ENCODE measurements around the gene SCPEP1. TPM values are rescaled to one million over a fixed set of nuclear protein-coding genes. Genes with fewer than 3 reads are reported as not detected.

The SCPEP1 gene
- polyA plus RNA-seq, 10 donors: 11.1 to 20.9 (median 16.6) TPM

DNA sequence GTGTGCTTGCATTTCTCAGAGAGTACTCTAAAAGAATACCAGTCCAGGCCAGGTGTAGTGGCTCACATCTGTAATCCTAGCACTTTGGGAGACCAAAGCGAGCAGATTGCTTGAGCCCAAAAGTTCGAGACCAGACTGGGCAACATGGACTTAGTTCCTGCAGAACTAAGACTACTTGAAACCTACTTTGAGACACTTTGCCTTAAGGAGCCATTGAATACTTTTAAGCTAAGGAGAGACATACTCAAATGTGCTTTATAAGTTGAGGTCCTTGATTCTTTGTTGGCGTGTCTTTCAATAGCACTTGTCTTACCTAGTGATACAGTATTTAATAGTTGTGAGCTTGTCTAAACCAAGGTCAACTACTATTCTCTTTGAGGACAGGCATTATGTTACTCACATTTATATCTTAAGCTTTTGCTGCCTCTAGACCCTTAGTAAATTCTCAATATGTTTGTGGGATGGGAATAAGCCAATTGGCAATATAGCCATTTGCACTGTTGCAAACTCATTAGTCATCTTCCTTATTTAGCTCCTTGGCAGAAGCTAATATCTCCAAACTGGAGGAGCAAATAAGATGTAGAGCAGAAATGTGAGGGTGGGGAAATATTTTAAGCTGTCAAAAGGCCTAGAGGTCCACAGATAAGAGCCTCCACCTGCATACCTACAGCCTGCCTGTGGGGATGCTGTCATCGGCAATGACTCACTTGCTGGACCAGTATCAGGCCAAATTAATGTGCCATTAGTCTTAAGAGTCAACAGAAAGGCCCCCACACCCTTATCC lies 16.3 kb downstream of the SCPEP1 start:
- DNase-seq: no peak

DNA sequence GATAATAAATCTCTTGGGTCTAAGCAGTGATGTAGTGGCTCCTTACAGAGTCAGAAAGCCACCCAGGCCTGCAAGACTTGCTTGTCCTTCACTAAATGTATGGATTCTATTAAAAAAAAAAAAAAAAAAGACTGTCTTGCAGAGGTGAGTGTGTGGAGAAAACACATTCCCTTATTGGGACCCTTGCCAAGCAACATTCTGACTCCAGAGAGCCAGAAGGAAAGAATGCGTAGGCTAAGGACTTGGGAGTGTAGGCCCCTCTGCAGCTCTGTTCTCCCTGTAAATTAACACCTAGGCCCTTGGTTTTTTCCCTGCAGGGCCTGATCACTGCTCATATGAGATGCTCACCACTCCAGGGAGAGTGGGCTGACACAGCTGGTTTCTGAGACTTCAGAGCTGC lies 17.8 kb downstream of the SCPEP1 start:
- DNase-seq: peak in 1 of 3 donors; percentile 12

DNA sequence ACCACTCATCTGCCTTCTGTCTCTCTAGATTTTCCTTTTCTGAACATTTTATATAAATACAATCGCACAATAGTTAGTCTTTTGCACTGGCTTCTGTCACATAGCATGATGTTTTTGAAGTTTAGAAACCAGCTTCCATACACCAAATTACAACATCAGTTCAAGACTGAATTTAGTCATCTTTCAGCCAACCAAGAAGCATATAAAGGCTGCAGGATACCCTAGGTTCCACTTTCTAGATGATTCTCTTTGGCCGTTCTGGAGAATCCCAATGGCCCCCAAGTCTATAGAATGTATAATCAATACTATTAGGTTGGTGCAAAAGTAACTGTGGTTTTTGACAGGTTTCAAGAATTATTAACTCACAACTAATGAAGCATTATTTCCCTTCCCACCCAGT lies 19.4 kb downstream of the SCPEP1 start:
- no peak for DNase-seq

DNA sequence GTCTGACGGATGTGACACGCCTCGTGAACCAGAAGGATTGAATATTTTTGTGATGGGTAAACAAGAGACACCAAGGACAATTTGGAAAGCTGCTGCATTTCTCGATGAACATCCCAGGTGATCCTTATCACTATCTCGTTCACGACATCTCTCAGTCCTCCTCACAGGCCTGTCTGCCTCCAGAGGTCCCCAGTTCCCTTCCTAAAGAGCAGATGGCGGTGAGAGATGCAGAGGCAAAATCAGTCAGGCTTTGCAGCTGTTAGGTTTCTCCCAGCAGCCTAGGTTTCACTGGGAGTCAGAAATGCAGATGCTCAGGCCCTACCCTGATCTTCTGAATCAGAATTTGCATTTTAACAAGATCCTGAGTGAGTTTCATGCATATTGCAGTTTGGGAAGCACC lies 23.6 kb downstream of the SCPEP1 start:
- DNase-seq: no peak

DNA sequence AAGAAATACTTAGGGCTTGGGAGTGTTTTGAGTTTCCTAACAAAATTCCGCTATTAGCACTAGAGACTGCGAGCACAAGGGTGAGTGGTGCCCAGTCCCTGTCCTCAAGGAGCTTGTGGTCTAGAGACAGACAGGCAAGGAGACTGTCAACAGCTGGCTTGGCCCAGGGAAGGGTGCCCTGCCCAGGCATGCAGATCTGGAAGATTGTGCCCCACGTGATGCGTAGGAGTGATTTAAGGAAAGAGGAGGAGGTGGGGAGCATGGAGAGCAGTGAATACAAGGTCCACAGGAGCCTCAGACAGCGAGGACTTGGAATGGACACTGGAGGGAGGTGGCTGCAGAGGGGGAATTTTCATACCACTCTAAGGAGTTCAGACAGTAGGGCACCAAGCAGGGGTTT lies 25.0 kb downstream of the SCPEP1 start:
- no peak for DNase-seq

DNA sequence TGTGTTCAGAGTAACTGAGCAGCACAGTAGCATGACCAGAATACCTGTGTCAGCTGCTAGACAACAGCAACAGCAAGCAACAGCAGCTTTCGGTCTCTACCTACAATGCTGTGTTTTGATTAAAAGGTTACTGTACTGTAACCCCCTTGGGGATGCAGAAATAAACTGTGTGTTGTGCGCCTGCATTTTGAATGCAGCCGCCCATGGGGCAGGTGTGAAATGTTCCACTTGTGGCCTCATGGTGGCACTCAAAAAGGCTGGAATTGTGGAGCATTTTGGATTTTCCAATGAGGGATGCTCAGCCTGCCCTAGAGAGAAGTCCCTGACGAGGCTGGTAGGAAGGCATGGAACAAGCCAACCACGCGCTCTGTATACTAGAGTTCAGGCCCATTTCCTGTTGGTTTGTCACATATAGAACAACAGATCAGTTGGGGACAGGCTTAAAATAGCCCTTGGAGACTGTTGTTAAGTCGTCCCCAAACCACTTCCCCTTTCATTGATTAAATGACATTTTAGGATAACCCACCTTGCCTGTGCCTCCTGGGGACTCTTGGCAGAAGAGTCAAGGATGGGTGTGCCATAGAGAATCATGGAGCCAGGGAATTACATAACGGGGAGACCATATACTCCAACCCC lies 27.1 kb downstream of the SCPEP1 start:
- DNase-seq: peak in 1 of 3 donors; percentile 7

DNA sequence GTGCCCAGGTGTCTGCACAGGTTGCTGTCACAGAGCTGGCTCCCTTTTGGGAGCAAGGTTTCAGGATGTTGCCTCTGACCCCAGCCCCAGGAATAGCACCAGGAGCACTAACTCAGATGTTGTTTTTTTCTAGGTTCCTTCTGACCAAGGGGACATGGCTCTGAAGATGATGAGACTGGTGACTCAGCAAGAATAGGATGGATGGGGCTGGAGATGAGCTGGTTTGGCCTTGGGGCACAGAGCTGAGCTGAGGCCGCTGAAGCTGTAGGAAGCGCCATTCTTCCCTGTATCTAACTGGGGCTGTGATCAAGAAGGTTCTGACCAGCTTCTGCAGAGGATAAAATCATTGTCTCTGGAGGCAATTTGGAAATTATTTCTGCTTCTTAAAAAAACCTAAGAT lies 28.1 kb downstream of the SCPEP1 start:
- DNase-seq: no peak

DNA sequence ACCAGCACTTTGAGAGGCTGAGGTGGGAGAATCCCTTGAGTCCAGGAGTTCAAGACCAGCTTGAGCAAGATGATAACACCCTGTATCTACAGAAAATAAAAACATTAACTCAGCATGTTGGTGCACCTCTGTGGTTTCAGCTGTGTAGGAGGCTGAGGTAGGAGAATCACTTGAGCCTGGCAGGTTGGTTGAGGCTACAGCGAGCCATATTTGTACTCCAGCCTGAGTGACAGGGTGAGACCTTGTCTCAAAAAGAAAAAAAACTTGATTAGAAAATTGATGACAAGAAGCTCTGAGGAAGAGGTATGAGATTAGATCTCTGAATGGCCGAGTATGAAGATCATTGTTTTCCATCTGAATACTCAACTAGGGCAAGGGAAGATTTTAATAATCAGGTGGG lies 31.0 kb downstream of the SCPEP1 start:
- no peak for DNase-seq

DNA sequence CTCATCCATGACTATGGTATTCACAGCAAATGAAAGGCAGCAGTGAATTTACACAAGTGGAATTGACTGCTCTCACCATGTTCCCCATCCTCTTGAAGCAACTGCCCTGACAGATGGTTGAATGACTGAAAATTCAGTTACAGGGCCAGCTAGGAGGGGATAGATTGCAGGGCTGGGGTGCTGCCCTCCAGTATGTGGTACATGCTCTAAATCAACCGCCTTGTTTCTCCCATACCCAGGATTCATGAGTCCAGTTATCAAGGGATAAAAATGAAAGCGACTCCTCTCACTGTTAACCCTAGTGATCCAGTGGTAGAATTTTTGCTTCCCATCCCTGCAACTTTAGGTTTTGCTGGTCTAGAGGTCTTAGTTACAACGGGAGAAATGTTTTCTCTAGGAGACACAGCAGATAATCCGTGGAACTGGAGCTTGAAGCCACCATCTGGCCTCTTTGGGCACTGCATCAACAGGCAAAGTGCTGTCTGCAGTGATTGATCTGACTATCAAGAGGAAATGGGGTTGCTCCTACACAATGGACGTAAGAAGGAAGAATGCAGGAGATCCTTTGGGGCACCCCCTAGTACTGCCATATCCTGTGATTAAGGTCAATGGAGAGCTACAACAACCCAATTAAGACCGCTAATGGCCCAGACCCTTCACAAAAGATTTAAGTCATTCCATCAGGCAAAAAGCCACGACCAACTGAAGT lies 32.0 kb downstream of the SCPEP1 start:
- peak in 2 of 3 donors; percentile 21 to 49 for DNase-seq

DNA sequence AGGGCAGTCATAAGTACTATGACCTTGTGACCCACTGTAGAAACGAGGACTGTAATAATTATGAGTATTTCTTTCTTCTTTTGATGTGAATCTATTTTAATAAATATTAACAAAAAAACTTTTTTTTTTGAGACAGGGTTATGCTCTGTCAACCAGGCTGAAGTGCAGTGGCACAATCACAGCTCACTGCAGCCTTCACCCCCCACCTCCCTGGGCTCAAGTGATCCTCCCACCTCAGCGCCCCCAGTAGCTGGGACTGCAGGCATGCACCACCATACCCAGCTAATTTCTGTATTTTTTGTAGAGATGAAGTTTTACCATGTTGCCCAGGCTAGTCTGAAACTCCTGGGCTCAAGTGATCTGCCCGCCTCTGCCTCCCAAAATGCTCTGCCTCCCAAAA lies 32.6 kb downstream of the SCPEP1 start:
- DNase-seq: no peak

DNA sequence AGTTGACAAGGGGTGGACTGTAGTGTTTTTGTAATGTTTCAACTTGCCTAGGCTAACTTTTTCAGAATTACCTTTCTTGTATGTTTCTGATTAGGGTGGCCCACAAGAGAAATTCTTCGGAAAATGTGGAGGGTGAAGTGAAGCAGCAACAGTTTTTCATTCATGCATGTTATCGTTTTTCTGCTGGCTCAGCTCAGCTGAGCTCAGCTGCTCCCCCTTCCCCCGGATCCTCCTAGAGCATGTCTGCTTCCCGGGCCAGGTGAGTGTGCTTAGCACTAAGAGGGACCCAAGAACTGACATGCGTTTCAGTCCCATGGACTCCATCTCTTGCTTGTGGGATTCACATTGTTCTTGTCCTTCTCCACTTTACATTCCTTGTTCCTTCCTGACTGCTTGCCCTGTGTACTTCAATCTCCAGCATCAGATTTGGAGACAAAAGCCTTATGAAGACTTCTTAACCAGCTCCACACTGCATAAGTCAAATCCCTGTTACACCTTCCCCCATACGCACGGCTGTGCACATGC lies 33.6 kb downstream of the SCPEP1 start:
- DNase-seq: no peak

DNA sequence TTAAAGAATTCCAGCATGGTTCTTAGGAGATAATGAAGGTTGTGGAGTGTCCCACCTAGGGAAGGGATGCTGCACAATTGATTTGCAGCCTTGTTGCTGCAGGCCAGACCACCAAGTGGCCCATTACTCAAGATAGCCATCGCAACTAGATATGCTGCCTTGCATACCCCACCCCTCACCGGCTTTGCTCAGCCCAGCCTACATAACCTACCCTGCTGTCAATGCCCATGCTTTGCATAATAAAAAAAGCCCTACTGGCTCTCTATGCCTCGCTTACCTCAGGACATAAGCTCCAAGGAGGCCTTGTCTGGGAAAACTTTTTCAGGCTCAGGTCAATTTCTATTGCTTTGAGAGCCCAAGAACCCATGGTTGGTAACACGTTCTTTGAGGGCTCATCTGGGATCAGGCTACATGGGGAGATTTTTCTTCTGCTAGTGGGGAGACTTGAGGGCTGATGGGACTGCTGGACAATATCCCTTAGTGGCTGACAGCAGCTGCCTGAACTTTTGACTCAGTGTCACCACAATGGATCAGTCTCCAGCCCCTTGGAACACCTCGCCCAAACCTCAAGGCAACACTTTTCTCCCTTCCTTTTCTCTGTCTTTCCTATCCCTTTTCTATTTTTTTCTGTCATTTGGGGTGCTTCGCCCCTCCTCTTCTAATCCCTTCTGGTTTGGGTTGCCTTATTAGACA lies 38.3 kb downstream of the SCPEP1 start:
- DNase-seq: no peak

DNA sequence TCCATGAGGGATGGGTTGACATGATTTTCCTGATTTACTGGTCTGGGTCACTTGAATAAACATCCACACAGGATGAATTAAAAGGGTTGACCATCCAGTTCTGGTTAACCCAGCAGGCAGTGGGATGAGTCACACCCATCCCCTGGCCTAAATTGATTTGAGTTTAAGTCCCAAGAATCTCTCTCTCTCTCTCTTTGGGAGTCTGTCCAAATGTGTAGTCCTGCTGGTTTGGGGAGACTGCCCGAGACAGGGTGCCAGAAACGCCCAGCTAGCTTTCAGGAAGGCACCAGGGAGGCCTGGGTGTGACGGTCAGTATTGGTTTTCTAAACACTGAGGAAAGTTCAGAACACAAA lies 38.8 kb downstream of the SCPEP1 start:
- DNase-seq: no peak

DNA sequence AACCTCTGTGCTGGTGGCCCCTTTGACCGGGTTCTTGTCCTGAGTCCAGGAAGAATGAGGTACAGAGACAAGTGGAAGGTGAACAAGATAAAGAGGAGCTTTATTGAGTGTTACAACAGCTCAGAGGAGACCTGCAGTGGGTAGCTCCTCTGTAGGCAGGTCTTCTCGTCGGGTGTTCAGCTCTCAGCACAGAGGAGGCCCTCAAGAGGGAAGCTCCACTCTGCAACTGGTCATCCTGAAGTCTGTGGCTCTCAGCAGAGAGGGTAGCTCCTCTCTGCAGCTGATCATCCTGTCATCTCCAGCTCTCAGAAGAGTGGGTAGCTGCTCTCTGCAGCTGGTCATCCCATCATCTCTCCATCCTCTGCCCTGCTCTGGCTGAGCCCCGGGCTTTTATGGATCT lies 39.7 kb downstream of the SCPEP1 start:
- no peak for DNase-seq

DNA sequence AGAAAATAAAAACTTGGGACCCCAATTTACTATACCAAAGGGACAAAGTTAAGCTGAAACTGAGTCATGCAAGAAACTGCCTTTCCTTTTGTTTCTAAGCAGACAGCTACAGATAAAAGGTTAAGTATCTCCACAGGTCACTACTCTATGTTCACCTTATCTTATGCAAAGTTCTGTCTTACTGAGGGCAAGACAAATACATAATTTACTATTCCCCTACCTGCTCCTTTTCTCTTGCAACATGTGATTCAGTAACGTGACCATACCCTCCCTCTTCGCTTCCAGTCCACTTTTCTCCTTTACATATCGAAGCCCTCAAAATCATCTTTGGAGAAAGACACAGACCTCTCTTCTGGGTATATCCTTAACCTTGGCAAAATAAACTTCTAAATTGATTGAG lies 42.3 kb downstream of the SCPEP1 start:
- DNase-seq: no peak

DNA sequence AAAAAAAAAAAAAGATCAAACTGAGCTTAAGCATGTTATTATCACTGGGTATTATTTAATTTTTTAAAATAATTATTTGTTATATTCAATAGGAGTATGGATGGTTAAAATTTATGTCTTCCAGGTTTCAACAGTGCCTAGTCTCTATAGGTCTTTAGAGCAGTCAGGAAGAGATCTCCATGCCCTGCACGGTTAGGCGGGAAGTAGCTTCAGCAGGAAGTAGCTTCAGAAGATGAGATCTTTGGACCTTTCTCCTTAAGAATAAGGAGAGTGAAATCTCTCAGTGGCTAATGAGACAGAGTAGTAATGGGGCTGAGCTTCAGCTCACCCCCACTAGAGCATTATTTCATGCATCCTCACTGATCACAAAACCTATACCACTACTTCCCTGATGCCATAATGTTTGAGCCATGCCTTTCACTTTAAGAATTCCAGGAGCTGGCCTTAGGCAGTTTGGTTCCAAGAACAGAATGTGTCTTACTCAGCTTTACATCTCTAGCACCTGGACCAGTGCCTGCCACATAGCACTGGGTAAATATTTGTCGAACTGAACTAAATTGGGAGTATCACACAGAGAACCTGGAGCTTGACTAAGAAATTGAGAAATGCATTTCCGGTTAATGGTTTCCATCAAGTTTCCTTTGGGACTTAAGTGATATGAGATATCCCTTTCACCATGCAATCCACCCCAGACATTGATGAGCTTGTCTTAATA lies 43.5 kb downstream of the SCPEP1 start:
- no peak for DNase-seq

DNA sequence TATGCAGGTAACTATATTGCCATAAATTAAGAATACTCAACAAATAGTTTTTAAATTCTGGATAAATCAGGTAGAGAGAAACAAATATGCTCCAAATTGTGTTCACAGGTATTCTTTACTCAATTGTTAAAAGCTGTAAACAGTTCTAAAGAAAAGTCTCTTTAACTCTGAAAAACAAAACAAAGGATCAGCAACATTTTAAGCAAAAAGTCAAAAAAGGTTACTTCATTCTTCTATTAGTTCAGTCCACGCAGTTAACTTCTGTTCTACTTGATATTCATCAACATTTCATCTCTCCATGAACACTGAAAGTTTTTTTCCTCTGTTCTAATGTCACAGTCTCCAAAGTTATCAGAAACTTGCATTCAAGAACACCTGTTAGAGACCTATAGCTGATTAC lies 47.9 kb downstream of the SCPEP1 start:
- DNase-seq: no peak

DNA sequence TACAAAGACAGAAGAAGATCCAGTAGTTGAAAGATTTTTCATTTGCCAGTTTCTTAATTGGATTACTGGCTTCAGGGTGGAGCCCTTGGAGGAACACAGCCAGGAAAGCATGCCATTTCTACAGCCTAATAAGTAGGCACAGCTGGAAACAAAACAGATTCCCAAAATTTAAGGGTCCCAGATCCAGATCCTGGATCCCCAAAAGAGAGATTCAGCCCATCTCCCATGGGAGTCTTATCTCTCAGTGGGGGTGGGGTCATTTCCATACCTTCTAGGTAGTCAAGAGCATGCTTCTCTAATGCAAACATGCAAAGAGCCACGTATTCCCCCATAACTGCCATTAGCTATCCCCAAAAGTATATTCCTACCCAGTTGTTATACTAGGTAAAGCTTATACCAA lies 49.9 kb downstream of the SCPEP1 start:
- DNase-seq: no peak

DNA sequence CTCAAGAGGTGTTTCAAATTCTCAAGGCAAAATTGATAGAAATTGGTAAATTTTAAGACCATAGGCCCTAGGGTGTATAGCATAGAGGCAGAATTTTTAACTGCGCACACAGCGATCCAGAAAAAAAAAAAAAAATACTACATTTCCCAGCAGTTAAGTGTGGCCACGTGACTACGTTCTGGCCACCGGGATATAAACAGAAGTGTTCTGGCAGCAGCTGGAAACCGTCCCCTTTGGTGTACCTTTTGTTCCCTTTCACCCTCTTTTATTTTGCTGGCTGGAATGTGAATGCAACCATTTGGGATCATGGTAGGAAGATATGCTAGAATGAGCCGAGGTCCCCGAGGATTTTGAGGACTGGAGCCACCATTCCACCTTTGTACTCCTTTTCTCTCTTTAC lies 54.4 kb downstream of the SCPEP1 start:
- DNase-seq: no peak

DNA sequence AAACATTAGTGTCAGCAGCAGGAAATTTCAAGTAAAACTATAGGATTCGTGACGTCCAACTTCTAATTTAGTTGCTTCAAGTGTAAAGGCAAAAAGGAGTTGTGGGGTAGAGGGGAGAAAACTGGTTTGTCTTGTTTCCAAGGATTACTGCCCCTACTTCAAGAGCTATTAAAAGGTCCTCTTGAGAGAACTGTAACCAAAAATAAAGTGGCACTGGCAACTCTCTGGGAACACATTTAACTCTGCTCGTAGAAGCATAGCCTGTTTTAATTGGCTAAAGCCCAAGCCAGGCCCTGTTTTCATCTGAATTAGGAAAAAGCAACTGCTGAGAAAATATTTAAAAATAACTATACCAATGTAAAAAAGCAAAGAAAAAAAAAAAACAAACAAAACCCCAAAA lies 55.4 kb downstream of the SCPEP1 start:
- DNase-seq: peak in 1 of 3 donors; percentile 26

Measured in muscle of back (tissue), 11 donors.